ENCODE measurements around the gene L1CAM.

GRCh38 chrX:153876112-153876491, 9.9 kb downstream of the L1CAM start:
- TF ChIP-seq GATA2 (IDR thresholded peaks at IDR 0.05; ENCODE audit: low read depth, low read length) (no peak), GATA3 (IDR thresholded peaks at IDR 0.05; ENCODE audit: low read depth, low read length) (no peak)

Data from SH-SY5Y (cell line).